Tongue (tissue), 2 donors: ENCODE measurements around the gene CIB4. TPM values are rescaled to one million over a fixed set of nuclear protein-coding genes. Genes with fewer than 3 reads are reported as not detected.
A peak's percentile ranks its signal among the peaks of the same experiment; 100 is the strongest.

ENCODE experiments used
- DNase-seq: peaks from one replicate; pipeline ENCODE4 v3.0.0-alpha.2; 2015
- total RNA-seq: library from RNA; depleted of rRNA; stranded (reverse); fragments of >200 nt; gene quantifications from one replicate; pipeline ENCODE4 v1.2.3, GENCODE V29; 2014

Gene CIB4
- total RNA-seq, 1 donor from 2014 or later, result not detected

- no peak for DNase-seq
Measured at GRCh38 chr2:26606847-26607190, 34.3 kb downstream of the CIB4 start.

GRCh38 chr2:26605999-26606846, 34.9 kb downstream of the CIB4 start:
- DNase-seq, result no peak

DNA sequence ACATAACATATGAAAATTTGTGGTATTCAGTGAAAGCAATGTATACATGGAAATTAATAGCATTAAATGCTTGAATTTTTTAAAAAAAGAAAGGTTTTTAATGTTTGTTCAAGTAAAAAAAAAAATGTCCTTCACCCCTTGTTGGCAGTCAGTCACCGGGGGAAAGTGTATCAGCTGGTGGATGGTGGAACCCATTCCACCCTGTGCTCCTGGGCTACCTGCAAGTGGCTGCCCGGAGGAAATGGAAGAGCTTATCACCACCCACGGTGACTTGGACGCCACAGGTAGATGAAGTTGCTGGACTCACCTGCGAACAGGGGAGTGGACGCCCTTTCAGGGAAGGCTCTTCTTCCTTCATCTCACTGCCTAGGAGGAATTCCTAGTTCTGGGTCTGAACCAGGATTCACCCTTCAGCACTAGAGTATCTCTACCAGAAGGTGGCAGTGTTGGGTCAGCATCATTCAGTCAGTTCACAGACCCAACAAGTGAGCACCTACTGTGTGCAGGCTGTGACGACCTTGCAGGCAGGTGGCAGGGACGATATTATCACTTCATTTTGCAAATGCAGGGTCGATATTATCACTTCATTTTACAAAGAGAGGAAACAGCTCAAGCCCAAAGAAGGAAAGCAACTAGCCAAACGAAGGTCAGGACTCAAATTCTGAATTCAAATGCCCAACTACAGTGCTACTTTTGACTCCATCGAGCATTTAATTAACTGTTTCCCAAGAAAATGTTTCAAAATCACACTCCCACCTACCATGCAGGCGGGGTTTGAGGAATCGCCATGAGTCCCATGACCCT, 35.8 kb downstream of the CIB4 start:
- DNase-seq, result peak; percentile 74

GRCh38 chr2:26602575-26602974, 38.6 kb downstream of the CIB4 start:
- DNase-seq, result no peak

DNA sequence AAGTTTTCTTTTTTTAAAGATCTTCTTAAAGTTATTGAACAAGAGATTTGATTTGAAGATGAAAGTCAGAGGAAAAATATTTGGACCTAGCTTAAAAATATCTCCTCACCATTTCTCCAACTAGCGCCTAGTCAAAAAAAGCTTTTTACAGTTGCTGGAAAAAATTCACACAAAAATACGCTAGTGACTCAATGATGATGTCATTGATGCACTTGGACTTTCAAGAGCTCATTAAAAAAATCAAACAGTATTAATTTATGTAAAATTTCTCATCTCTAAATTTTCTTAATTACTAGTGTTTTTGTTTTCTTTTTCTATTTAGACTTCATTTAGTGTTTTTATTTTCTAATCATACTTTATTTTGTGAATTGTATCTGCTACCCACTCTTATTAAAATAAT, 41.8 kb downstream of the CIB4 start:
- DNase-seq, result no peak

GRCh38 chr2:26598996-26599373, 42.2 kb downstream of the CIB4 start:
- no peak for DNase-seq

DNA sequence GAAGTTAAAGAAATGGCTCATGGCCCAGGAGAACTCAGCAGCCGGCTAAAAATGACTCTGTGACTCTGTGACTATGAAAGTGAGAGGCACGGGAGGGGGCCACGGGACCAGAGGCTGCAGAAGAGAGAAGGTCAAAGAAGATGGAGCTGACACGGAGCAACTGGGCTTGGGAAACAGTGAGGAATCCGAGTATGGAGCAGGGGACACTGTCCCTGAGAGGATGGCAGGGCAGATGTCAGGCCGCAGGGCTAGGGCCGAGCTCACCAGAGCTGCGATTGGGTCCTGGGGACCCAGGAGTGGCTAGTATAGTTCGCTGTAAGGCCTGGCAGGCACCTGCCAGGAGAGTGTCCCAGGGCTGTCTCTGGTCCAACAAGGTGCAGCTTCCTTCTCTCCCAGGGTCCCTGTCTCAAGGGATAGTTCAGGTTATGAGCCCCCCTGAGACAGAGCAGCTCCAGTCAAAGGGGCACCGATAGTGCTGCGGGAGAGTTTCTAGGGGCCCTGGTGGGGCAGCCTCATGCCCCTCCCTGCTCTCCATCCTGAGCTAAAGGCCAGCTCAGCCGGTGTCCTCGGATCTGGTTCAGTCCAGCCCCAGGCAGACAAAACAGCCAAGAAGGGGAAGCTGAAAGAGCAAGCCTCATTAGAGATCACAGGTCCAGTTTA, 42.7 kb downstream of the CIB4 start:
- DNase-seq, result no peak

DNA sequence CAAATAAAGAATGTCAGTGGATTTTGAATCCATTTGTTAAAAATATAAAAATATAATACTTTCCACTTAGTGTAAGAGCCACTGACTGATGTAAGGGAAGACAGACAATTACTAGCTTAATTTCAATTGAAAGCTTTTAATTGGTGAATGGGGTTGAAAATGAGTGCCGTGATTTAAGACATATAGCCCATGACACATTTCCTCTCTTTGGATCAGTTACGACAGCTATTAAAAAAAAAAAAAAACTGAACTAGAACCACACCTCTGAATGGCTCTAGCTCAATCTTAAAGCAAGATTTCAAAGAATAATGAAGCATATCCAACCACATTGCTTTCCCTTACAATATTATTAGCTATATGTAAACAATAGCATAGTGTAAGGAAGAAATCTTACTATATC, 44.0 kb downstream of the CIB4 start:
- DNase-seq, result no peak

- no peak for DNase-seq
Measured at GRCh38 chr2:26595146-26595545, 46.0 kb downstream of the CIB4 start.

DNA sequence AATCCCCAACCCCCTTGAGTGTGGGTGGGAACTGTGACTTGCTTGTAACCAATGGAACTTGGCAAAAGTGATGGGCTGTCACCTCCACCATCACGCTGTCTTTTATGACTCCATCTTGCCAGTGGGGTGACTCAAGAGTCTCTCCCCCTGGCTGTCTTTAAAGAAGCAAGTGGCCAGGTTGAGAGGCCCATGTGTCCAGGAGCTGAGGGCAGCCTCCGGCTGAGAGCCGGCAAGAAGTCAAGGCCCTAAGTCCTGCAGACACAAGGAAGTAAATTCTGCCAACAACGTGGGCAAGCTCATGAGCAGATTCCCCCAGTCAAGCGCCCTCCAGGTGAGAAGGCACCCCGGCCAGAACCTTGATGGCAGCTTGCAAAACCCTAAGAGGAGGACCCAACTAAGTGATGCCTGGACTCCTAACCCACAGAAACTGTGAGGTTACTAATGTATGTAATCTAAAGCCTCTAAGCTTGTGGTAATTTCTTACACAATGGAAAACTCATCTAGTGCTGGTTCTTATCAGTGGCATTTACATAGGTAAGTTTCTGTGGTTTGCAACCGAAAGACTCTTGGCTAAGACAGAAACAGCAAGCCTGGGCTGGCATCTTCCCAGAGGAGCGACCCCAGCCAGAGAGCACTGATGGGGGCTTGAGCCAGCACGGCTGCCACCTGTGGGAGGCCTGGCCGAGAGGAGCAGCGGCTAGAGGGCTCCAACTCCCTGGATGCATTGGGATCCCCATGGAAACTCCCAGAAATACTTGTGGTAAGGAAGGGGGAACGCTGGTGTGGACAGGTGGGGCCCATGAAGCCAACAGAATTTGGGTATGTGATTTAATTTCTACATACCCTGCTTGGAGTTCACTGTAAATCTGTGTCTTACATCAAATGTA, 49.3 kb downstream of the CIB4 start:
- no peak for DNase-seq

DNA sequence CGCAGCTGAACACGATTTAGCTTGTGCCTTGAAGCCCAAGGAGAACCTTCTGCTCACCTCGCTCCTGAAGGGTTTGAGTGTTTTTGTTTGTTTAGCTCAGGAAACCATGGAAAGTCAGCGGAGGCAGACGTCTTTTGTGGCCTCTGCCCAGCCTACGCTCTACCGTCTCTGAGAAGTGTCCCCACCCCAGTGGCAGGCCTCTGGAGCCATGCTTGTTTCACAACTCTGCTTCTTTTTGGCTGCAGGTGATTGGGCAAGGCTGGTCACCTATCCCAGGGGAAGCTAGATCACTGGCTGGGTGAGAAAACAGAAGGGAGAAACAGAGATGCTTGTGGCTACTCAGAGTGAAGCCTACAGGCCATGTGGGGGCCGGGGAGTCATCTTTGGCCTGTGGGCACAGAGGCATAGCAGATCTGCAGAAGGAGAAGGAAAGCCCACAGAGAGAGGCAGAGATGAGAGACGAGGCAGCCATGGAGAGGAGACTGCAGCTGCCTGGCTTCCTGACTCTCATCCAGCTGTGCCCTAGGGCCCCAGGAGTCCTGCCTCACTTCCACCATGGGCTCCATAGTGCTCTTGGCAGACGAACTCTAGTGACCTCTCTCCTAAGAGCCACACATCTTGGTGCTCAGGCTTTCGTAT, 50.1 kb downstream of the CIB4 start:
- DNase-seq, result no peak

- DNase-seq, result no peak
Measured at GRCh38 chr2:26590508-26590907, 50.7 kb downstream of the CIB4 start.

DNA sequence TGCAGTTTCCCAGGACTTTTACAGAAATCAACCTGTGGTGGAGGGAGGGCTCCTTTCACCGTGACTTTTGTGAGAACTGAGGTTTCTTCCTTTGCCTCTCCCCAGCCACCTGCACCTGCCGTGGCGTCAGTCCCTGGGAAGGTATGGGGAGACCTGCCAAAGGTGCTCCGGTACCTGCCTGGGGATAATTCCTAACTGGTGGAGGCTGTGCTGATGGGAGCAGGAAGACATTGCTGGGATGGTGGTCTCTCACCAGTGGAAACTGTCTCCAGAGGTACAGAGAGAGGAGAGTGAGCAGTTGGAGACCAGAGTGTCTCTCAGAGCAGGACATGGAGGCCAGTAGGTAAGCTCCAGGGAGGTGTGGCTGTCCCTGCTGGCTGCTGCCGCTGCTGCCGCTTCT, 52.6 kb downstream of the CIB4 start:
- DNase-seq, result no peak

GRCh38 chr2:26587994-26588393, 53.2 kb downstream of the CIB4 start:
- DNase-seq, result no peak

DNA sequence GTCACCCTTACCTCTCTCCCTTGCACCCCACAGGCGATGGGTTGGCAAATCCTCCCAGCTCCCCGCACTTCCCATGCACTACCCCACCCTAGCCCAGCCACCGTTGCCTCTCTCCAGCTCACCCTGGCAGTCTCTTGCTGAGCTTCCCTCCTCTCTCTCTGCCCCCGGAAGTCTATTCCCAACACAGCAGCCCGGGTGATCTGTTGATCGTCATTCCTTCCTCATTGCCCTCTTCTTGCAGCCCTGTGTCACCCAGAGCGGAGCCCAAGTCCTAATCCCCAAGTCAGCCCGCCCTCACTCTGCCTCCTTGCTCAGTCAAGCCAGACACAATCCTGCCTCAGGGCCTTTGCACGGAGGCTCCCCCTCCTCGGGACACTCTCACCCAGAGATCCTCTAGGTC, 55.2 kb downstream of the CIB4 start:
- no peak for DNase-seq

GRCh38 chr2:26585100-26585499, 56.1 kb downstream of the CIB4 start:
- DNase-seq, result no peak

DNA sequence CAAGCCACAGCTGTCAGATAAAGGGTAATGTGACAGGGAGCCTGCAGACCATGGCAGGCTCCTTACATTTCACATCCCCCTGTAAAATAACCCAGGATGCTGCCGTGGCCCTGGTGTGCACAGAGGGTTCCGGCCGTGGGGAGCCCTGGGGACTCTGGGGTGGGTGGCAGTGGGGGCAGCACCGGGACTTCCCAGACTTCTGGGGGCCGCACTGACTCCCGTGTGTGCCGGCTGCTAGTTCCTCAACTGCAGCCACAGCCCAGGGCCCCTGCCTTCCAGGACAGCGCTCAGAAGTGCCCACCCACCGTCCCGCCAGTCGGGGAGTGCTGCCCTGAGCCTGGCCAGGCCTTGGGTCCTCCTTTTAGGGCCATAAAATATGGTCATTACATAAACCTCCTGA, 56.5 kb downstream of the CIB4 start:
- no peak for DNase-seq

DNA sequence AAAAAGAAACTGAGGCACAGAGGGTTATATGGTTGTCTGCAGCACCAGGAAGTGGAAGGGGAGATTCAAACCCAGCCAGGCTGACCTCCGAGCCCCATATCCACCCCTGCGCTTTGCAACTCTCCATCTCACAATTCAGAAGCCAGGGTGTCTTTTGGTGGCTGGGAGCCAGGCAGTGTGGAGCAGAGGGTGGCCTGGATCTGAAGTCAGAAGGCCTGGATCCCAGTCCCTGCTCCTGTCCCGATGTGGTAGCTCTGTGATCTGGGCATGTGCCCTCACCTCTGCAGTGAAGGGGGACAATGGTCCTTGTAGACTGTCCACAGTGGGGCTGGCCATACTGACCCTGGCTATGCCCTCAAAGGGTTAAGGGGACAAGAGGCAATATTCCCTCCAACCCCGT, 57.0 kb downstream of the CIB4 start:
- DNase-seq, result no peak

GRCh38 chr2:26583381-26583911, 57.7 kb downstream of the CIB4 start:
- DNase-seq, result no peak

DNA sequence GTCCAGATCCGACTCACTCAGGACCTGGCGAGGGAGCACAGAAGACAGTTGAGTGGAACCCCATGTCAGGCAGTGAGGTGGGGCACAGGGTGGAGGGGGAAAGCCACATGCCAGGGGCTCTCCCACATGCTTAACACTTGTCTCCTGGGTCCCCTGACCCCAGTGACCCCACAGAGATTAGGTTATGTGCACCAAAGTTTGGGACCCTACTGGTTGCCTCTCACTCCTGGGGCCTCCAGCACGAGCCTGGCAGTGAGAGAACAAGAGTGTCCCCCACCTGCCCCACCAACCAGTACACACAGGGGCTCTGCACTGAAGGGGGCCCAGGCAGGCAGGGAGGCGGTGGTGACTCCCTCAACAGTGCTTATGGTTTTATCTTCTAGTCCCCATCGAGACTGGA, 58.3 kb downstream of the CIB4 start:
- DNase-seq, result no peak
